Right ventricle myocardium inferior (tissue), 1 donor: Measurements from ENCODE around the gene RARB. TPM values are rescaled to one million over a fixed set of nuclear protein-coding genes. Genes with fewer than 3 reads are reported as not detected.

Experiments used
- ATAC-seq: fragments of 200-7000 bp; cut with Tn5 transposase; one replicate; pipeline ENCODE4 v1.9.1; 2020; ENCODE audit warnings: mild to moderate bottlenecking, moderate library complexity
- DNase-seq: peaks from one replicate; pipeline ENCODE4 v3.0.0; 2021; ENCODE audit errors: missing footprints
- intact Hi-C: fragments of 100-400 bp; cut with DNase I; formaldehyde crosslinking; loops from one replicate; pipeline ENCODE4 v1.11.0; 2022
- total RNA-seq: library from RNA; stranded (reverse); fragmentation: NEBNext Ultra II Directional; extraction: Animal tissue kit (Norgen Biotek cat#: 25700); gene quantifications from one replicate; pipeline ENCODE4 v1.2.1, GENCODE V29; 2021
- donor health status: DM: no; HTN: yes; CAD: no; lungs with severe emphysema.

RARB gene
- total RNA-seq, 1 donor from 2014 or later, result 17.5 TPM

DNA sequence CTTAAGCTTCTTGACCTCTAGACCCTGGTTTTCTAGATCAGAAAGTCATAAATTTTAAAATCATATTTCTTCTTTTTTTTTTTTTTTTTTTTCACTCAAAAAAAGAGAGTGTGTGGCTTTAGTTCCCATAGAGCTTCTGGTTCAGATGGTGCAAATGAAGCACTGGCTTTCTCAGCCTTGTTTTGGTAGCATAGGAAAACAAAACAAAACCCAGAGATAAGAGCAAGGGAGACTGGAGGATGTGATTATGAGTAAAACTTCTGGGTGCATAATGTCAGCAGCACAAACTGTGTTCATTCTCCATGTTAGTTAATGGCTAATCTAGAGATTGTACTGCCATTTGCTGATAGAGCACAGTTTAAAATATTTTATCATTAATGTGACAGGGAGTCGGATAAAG, 55.4 kb downstream of the RARB start:
- DNase-seq (no peak), ATAC-seq (peak; percentile 44)
- intact Hi-C loops, result loop anchor here (5.0 kb wide), 1 partner anchor 56 kb away; the partner anchor contains the start of gene RARB

GRCh38 chr3:25485673-25486072, 57.6 kb downstream of the RARB start:
- ATAC-seq (no peak), DNase-seq (no peak)
- intact Hi-C loops, result loop anchor here (2.0 kb wide), 1 partner anchor 15 kb away; no protein-coding TSS in a partner anchor

- peak; percentile 55 for ATAC-seq
- intact Hi-C loops, result loop anchor here (2.0 kb wide), 1 partner anchor 14 kb away; no protein-coding TSS in a partner anchor
- DNase-seq, result no peak
Measured at GRCh38 chr3:25486932-25487331, 58.9 kb downstream of the RARB start.

DNA sequence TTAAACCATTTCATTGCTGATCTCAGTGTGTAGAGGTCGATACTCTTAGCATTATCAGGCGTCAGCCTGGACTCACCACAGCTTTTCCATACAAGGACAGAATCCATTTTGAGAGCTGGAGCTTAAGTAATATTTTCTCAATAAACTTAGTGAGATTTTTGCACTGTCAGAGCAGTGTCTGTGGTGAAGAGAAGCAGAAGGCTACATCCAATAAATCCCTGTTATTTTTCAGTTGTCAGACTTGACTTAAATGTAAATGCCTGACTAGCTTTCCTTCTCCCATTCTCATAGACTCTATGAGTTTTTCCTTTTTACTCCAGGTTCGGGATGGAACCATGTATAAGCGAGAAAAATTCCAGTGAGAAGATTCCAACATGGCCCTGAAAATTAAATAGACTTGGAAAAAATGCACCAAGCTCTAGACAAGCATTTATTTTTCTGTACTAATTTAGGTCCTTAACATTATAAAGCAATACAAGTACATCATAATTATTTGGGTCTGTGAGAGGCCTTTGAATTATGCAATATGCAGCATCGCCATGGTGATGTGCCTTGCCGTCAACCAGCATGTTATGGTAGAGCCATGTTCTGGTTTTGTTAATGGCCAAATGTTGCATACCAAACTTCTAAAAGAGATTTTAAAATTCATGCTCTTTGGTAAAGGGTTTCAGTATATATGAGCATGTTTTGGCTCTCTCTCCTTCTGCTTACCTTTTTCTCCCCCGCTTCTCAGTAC, 62.0 kb downstream of the RARB start:
- intact Hi-C loops, result no loop called here
- ATAC-seq, result no peak
- DNase-seq, result no peak

DNA sequence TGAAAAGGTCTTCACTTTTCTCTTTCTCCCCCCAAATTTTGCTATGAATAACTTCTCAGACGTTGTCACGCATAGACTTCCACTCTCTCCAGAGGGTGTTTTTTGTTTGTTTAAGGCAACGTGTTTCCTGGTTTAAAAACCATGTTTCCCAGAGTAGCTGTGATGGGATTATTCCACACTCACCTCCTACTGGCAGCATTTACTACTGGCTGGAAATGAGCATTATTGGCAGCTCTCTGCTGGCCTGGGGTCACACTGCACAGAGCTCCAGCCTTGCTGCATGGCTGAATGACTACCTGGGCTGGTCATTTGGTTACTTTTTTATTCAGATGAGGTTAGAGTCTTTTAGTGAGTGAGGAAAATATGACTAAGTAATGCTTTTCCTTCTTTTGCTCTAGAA, 65.2 kb downstream of the RARB start:
- DNase-seq (no peak), ATAC-seq (no peak)
- intact Hi-C loops, result no loop called here

DNA sequence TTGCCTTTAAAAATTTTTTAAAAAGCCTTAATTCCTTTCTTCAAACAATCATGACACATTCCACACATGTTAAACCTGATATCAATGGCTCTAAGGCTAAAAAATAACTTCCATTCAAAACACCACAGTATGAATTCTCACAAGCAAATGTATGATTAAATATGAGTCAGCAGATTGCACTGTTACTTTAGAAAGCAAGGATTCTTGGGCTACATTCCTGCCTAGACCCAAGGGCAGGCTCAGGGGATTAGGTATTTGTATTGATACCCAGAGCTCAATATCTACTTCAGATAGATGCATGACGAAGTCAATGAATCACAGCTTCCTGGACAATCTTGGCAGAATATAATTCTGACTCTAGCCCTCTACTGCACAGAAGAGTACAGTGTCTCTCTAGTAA, 65.7 kb downstream of the RARB start:
- ATAC-seq, result no peak

DNA sequence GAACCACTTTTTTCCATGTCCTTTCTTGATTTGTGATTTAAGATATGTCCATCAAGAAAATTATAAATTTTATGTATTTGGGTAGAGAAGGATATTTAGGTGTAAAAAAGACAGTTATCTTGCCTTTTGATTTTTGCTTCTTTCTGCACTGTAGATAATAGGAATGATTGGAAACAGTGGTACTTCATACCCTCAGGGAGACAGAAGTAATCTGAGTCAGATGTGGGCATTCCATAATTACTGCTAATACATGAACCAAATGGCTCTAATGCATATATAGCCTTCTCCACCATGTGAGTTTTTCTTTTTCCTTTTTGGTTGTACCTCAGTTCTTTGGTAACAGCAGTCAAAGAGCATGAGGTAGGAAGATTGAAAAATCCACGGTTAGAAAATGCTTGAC, 67.2 kb downstream of the RARB start:
- ATAC-seq (no peak), DNase-seq (no peak)
- intact Hi-C loops, result no loop called here

More for the DNA sequence above, 65.7 kb downstream of the RARB start:
- DNase-seq, result no peak
- intact Hi-C loops, result no loop called here

DNA sequence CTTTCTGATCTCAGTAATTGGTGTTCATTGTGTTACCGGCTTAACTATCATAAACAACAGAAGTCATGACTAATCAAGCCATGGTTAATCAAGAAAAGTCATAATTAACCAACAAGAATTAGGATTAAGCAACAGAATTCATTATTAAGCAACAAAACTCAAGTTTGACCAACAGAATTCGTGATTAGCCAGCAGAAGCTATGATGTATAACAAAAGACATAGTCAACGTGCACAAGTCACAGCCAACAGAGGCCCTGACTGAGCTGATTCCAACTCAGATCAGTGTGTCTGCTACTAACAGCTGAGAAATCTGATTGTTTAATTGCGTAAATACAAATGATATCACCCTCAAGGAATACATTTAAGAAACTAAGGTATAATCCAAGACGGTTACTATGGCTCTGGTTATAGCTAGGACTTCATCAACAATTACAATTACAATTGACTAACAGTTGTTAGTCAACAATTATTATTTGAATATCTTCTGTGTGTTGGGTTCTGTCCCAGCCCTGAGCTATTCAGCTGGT, 67.7 kb downstream of the RARB start:
- ATAC-seq, result no peak
- intact Hi-C loops, result no loop called here
- no peak for DNase-seq

DNA sequence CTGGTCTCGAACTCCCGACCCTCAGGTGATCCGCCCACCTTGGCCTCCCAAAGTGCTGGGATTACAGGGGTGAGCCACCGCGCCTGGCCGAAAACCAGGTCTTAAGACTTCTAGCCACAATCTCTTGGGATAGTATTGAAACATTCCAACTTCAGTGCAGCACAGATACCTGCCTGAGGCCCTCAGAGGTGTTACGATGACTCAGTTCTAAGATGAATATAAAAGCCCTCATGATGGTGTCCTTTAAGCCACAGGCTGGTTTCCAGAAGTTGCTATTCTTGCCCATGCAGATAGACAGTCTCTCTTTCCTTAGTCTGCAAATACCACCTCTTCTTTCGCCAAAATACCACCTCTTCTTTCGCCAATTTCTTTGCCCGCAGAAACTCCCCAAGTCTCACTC, 69.0 kb downstream of the RARB start:
- intact Hi-C loops, result no loop called here
- DNase-seq (no peak), ATAC-seq (no peak)

DNA sequence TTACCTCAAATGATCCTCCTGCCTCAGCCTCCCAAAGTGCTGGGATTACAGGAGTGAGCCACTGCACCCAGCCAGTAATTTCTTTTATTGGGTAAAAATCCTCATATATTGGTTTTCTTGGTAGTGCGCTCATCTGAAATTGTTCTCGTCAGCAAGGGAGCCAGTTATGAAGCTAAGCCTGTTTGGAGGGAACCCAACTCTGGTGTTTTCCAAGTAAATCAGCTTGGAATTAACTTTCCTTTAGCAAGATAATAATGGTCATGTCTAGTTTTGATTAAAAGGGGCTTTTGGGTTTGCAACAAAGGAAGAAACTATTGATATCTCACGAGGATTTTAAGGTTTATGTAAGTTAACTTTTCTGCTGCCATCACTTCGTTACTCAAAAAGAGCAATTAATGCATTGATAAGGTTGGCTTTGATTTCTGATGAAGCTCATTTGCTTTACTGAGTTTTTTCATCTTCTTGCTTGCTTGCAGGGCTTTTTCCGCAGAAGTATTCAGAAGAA, 72.7 kb downstream of the RARB start:
- DNase-seq, result no peak
- no peak for ATAC-seq
- intact Hi-C loops, result loop anchor here (2.0 kb wide), 1 partner anchor 14 kb away; no protein-coding TSS in a partner anchor

GRCh38 chr3:25502233-25502632, 74.2 kb downstream of the RARB start:
- intact Hi-C loops, result no loop called here
- no peak for DNase-seq
- no peak for ATAC-seq

DNA sequence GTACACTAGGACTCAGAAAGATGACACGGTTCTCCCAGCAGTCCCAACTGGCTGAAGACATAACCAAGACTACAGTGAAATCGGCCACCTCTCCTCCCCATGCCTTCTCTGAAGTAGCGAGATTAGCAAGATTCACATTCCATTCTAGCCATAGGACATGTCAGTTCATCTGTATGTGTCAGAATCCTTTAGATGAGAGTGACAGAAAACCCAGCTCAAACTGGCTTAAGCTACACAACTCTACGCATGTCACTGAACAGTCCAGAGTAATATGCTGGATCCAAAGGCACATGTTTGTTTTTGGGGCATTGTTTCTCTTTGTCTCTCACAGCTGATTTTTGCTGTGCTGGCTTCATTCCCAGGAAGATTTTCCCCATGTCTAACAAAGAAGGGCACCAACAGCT, 75.8 kb downstream of the RARB start:
- intact Hi-C loops, result no loop called here

GRCh38 chr3:25505581-25505980, 77.5 kb downstream of the RARB start:
- DNase-seq, result no peak
- intact Hi-C loops, result loop anchor here (5.0 kb wide), 2 partner anchors 67 to 73 kb away; no protein-coding TSS in a partner anchor
- ATAC-seq, result no peak

More for the DNA sequence above, 75.8 kb downstream of the RARB start:
- DNase-seq, result no peak
- no peak for ATAC-seq

GRCh38 chr3:25507811-25508210, 79.7 kb downstream of the RARB start:
- intact Hi-C loops, result loop anchor here (5.0 kb wide), 2 partner anchors 64 to 76 kb away; no protein-coding TSS in a partner anchor
- DNase-seq (no peak), ATAC-seq (no peak)

DNA sequence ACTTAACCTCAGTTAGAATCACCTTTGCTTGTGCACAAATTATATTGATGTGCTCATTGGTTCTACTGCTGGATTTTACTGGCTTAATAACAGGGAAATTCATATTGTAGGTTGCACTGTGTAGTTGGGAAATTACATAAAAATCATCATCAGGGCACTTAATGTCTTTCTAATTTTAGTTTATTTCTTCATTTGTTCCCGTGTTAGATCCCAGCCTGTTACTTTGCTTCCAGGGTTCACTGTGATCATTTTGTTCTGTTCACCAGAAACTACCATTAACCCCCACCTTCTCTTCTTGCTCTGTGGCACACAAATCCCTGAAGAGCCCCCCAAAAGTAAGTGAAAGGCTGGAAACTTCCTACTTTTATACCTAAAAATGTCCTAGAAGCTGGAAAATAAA, 80.4 kb downstream of the RARB start:
- DNase-seq (no peak), ATAC-seq (no peak)
- intact Hi-C loops, result loop anchor here (5.0 kb wide), 2 partner anchors 64 to 76 kb away; no protein-coding TSS in a partner anchor

GRCh38 chr3:25508901-25509300, 80.8 kb downstream of the RARB start:
- intact Hi-C loops, result loop anchor here (5.0 kb wide), 2 partner anchors 63 to 77 kb away; no protein-coding TSS in a partner anchor
- DNase-seq, result no peak
- no peak for ATAC-seq

DNA sequence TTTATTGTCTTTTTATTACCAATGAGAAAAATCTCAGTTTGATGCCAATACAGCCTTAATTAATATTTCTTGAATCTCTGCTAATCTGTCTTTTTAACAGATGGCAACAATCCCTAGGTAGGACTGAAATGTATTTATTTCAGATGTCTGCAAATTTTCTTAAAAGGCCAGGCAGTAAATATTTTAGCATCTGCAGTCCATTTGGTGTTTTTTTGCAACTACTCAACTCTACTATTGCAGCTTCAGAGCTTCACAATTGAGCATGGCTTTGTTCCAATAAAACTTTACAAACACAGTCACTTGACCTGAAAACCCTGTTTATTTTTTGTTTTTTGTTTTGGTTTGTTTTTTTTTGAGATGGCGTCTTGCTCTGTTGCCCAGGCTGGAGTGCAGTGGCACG, 82.7 kb downstream of the RARB start:
- intact Hi-C loops, result loop anchor here (5.0 kb wide), 1 partner anchor 82 kb away; no protein-coding TSS in a partner anchor
- DNase-seq, result no peak
- ATAC-seq, result no peak

GRCh38 chr3:25511972-25512721, 84.1 kb downstream of the RARB start:
- intact Hi-C loops, result loop anchor here (5.0 kb wide), 1 partner anchor 80 kb away; no protein-coding TSS in a partner anchor
- no peak for DNase-seq
- no peak for ATAC-seq

DNA sequence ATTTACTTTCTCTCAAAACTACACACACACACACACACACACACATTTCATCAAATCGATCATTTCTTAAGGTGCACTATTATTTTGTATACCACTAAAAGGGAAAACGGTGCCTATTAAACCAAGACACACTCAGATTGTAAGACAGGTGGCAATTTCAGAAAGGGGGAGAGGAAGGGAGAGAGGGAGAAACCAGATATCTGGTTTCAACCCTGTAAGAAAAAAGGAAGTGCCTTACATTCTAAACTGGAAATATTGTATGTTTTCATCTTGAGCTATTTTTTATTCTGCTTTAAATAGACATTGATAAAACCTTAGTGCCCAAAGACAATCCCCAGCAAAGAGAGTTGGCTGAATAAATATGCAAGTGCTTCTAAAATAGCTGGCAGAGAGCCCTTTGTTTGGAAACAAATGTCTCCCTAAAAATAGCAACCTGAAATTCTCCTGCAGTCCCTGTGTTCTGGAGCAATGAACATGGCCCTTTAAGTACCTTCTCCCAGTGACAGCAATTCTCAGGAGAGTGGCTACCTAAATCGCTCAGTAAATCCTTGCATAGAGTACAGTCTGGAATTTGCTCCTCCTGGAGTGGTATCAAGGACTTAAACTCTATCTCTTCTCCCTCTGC, 85.7 kb downstream of the RARB start:
- intact Hi-C loops, result loop anchor here (5.0 kb wide), 1 partner anchor 79 kb away; no protein-coding TSS in a partner anchor
- DNase-seq (no peak), ATAC-seq (peak; percentile 74)
